GM13977 (cell line): ENCODE data around the gene LRRC37A2.
"Not testable (repeated sequence)": the region's sequence is repeated elsewhere in the genome, so short reads cannot be mapped to it uniquely, and the experiment has no call there.

Experiments used
- DNase-seq: peaks from one replicate; pipeline ENCODE4 v3.0.0; 2012; ENCODE audit warnings: low spot score
- in situ Hi-C: fragments of 300-500 bp; cut with MboI; formaldehyde crosslinking; loops from one replicate; pipeline ENCODE4 v1.12.0; 2022; ENCODE audit warnings: low sequenced_read_pairs, low pct_unique_long_range_greater_than_20kb, mixed read lengths, inconsistent platforms; ENCODE audit not compliant: unreplicated experiment

LRRC37A2 gene

DNA sequence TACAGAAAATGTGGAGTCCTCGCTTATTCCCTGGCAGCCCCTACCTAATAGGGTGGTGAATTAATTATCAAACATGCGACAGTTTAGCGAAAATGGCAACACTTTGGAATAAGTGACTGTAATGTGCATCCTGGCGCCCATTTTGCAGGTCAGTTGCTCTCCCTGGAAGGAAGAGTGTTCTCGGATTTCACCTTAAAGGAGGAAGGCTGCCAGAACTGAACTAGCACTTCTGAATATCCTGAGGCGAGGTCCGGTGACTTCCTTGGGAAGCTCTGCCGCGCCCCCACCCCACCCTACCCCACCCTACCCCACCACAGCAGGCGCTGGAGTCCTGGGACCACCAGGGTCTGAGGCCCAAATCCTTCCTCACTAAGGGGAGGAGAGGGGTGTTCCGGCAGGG lies at the start of gene LRRC37A2:
Gene LRRC37A2, plus strand, starts transcription at position 301 of the 400 bp plus-strand sequence. CDS start 245 bp downstream, outside the sequence.
- DNase-seq, in situ Hi-C loops: not testable (repeated sequence)

DNA sequence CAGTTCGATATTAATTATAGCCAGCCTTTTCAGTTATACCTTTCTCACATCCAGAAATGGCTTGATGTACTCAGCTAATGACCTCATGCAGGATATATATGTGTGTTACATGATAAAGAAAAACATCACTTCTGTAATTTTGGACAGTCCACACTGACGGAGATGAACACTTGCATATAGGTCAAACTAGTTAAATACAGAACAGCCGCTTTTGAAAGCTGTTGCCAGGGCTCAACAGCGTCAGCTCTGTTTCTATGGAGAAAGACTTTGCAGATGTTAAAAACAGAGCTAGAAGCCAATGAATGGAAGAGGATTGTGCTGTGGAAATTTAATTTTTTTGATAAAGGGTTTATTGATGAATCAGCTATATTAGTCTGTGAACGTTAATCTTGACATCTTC lies 44.6 kb upstream of the LRRC37A2 start:
- DNase-seq, in situ Hi-C loops: not testable (repeated sequence)

DNA sequence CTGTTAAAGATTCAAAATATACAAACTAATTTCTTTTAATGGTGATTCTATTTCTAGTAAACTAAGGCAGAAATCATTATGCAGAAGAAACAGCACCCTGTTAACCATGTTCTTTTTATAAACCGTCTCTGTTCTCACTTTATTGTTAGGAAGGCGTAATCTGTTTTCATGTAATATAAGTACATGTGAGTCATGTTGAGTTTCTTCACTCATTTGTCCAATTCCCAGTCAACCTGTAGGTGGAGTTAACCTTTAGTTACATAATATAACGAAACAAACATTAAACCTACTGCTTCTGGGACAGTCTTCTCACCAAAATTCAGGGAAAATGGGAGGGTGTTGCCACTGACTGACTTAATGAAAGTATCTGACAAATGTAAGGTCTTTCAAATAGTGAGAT lies 37.8 kb upstream of the LRRC37A2 start:
- in situ Hi-C loops: not testable (repeated sequence)

DNA sequence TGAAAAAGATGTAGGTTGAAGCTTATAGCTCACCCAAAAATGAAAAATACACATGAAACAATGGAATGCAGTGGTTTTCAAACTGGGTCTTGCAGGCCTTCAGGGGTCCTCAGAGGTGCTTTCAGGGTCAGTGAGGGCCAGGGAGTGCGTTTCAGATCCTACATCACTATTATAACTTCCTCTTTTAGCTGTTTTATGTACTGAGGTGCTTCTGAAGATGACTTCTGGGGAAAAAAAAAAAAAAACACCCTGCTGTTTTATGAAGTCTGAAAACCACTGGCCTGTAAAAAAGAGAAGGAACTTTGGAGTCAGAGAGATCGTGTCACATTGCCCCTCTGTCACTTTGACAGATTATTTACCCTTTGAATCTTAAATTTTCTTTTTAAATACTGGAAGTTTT lies 36.7 kb upstream of the LRRC37A2 start:
- DNase-seq, in situ Hi-C loops: not testable (repeated sequence)

More for the DNA sequence above, 37.8 kb upstream of the LRRC37A2 start:
- DNase-seq: not testable (repeated sequence)

DNA sequence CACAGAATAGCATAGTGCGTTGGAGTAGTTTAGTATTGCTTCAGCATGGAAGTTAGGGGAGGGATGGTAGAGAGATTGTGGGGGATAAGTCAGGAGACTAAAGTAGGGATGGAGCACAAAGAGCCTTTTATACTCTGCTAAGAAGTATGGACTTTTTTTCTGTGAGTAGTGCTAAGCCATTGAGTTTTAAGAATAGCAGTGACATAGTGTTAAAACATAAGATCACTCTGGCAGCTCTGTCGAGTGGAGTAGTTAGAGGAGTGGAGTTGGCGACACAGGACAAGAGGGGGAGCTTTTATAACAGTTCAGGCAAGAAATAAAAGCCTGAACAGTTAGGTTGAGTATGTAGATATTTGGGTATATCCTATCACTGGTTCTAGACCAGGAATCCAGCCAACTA lies 33.4 kb upstream of the LRRC37A2 start:
- in situ Hi-C loops, DNase-seq: not testable (repeated sequence)

DNA sequence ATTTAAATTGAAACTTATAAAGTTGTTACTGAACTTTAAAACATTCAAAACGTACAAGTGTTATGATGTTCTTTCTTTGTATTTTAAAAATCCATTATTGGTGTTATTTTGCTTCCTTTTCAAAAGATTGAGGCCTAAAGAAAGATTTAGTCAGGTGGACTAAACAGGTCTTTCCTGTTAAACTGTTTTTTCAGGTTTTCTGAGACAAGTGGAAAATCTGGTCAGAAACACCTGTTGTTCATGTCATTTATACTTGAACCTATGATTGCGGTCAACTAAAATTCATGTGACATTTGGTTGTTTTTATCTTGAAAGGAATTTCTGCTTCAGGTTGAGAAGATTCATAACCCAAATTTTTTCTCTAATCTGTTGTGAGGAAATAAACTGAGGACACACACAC lies 31.0 kb upstream of the LRRC37A2 start:
- DNase-seq, in situ Hi-C loops: not testable (repeated sequence)

DNA sequence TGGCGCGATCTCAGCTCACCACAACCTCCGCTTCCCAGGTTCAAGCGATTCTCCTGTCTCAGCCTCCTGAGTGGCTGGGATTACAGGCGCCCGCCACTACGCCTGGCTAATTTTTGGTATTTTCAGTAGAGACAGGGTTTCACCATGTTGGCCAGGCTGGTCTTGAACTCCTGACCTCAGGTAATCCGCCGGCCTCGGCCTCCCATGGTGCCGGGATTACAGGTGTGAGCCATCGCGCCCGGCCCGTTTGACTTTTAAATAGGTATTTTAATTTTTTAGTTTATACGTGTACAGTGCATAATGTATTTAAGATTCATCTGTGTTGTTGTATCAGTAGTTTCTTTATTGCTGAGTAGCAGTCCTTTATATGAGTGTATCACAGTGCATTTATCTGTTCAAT lies 20.2 kb upstream of the LRRC37A2 start:
- DNase-seq, in situ Hi-C loops: not testable (repeated sequence)

DNA sequence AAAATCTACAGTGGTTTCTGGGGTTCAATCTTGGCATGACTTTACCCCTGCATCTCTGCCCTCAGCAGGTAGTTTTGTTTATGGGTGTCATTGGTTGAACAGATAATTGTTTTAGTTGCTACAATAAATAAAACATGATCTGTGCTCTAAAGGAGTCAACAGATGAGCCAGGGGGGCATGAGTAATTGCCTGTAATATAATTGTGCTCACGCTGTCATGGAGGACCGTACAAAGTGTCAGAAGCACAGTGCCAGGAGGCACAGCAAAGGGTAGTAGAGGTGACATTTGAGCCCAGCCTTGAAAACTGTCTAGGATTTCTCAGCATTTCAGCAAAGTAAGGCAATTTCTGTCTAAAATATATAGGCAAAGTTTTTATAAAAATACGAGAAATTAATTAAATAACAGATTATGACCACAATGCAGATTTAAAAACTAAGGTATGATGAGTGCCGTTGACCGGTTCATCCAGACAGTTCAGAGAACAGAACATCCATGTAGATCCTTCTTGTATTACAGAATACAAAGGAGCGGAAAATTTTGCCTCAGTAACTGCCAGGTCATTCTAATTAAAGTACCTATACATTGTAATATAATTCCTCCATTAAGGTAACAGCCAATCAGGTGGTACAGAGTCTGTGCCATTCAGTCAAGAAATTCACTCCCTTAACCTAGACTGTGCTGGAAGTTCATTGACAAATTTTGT lies 12.7 kb upstream of the LRRC37A2 start:
- in situ Hi-C loops, DNase-seq: not testable (repeated sequence)

DNA sequence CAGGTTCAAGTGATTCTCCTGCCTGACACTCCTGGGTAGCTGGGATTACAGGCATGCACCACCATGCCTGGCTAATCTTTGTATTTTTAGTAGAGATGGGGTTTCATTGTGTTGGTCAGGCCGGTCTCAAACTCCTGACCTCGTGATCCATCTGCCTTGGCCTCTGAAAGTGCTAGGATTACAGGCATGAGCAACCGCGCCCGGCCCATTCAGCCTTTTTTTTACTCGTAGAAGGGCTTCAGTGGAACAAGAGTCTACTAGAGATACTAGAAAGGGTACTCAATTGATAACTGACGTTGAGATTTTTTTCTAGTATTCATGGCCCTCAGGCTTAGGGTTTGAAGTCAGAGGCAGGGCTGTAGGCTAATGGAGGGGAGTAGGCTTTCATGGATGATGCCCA lies 6.4 kb upstream of the LRRC37A2 start:
- DNase-seq, in situ Hi-C loops: not testable (repeated sequence)

DNA sequence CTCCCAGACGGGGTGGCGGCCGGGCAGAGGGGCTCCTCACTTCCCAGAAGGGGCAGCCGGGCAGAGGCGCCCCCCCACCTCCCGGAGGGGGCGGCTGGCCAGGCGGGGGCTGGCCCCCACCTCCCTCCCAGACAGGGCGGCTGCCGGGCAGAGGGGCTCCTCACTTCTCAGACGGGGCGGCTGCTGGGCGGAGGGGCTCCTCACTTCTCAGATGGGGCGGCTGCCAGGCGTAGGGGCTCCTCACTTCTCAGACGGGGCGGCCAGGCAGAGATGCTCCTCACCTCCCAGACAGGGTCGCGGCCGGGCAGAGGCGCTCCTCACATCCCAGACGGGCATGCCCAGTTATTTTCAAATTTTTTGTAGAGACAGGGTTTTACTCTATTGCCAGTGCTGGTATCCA lies 22.4 kb downstream of the LRRC37A2 start:
- DNase-seq, in situ Hi-C loops: not testable (repeated sequence)

DNA sequence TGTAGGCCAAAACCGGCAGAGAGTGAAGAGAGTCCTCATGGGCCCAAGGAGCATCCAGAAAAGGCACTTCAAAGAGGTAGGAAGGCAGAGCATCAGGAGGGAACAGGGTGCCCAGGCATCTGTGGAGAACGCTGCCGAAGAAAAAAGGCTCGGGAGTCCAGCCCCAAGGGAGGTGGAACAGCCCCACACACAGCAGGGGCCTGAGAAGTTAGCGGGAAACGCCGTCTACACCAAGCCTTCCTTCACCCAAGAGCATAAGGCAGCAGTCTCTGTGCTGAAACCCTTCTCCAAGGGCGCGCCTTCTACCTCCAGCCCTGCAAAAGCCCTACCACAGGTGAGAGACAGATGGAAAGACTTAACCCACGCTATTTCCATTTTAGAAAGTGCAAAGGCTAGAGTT lies 36.3 kb downstream of the LRRC37A2 start:
- in situ Hi-C loops, DNase-seq: not testable (repeated sequence)

DNA sequence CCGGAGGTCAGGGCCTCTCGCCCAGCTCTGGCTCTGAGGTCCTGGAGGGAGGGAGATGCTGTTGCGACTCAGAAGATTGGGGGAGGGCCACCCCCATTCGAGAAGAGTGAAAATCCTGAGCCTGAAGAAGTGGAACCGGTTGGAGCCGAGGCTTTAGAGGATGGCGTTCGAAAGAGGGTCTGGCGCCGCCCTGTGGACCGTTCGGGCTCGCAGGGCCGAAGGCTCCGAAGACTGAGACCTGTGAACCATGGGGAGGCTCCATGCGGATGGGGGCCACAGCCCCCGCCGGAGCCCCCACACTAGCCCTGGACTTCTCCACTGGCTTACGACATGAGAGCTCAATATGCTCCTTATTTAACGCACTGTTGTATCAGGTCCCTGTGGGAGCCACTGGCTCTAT lies 46.9 kb downstream of the LRRC37A2 start:
- in situ Hi-C loops, DNase-seq: not testable (repeated sequence)

DNA sequence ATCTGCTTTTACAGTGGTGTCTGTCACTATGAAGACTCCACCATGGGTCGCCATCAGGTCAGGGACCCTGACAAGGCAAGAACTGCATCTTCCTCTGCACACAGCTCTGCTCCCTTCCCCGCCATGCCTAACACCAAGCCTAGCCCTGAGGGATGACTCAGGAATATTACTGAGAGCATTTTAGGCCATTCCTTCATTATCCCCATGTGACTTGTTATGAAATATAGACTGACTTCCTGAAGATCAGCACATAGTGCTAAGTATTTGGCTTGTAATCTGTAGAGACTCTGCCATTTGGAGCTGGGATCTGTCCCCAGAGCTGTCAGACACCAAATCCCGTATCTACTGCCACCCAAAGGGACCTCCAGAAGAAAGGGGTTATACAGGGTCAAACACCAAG lies 47.8 kb downstream of the LRRC37A2 start:
- in situ Hi-C loops, DNase-seq: not testable (repeated sequence)

DNA sequence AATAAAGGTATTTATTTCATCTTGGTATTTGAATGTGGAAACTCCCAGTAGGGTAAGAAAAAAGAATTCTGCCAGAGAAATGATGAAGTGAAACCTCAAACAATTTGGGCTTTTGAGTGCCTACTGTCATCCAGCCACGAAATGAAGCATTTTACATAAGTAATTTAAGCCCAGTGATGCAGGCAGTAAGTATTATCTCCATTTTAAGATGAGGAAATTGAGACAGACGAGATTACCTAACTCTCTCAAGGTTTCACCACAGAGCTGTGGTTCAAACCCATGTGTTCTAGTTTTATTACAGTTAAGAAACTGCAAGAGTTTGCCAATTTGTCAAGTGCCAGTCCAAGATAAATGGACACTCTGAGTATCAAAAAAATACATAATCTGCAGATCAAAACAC lies 54.0 kb downstream of the LRRC37A2 start:
- DNase-seq, in situ Hi-C loops: not testable (repeated sequence)

DNA sequence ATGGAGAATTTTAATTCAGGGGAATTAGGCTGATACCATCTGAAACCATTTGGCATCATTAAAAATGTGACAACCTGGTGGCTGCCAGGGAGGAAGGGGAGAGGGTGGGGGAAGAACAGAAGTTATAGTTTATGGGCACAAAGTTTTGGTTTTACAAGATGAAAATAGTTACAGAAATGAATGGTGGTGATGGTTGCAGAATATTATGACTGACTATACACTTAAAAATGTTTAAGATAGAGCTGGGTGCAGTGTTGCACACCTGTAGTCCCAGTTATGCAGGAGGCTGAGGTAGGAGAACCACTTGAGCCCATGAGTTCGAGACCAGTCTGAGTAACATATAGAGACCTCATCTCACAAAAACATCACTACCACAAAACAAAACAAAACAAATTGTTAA lies 54.7 kb downstream of the LRRC37A2 start:
- in situ Hi-C loops, DNase-seq: not testable (repeated sequence)

DNA sequence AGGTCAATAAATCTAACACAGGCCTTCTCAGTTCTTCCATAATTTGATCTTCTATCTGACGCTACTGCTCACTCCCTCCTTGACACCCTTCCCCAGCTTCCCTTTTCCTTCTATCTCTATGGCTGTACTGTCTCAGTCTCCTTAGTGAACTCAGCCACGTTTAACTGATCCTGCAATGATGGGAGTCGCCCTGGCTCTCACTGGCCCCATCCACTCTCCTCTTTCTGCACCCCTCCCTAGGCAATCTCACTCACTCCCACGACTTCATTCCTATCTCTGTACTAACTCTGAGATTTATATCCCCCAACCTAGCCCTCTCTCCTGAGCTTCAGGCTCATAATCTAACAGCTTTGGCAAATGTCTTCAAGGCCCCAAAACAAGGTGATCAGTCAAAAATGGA lies 59.5 kb downstream of the LRRC37A2 start:
- in situ Hi-C loops: not testable (repeated sequence)

DNA sequence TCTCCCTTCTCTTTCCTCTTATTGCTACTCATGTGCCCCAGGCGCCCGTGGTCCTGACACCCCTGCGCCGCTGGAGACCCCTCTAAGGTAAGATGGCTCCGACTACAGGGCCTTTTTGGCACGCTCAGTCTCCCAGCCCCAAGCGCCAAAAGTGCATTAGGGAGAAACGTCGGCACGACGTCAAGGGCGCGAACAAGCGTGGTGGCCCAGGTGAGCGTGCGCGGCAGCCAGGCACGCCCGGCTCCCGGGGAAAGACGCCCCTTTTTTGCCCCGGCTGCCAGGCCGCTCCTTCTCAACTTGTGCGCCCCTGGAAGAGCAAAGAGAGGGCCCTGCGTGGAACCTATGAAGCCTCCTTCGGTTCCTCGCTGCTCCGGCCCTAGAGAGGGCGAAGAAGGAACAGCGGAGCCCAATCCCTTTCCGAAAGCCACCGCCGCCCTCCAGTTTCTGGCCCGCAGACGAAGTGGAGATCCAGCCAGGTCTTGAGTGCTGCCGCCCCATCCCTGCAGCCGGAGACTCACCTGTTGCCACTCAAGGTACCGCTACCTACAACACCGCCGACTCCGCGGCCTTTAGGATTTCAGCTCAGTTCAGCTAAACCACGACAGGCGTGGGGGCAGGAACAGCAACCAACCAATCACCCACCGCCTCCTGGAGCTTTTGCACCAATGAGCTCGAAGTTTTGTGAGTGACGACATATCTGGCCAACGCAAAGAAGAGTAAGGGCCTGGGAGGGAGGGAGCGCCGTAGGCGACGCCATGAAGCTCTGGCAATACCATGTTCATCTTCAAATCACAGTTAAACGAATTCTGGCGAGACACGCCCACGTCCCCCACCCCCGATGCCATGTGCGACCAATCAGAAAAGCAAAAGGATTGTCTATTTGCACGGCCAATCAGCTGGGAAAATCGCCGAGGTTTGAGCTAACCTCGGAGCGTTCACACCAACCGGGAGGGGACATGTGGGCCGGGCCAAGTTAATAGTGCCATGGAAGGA lies 67.1 kb downstream of the LRRC37A2 start, which contains the start of gene ARL17A:
Gene ARL17A, minus strand, starts transcription at position 609 of the 993 bp plus-strand sequence. CDS start 3,369 bp downstream, outside the sequence.
- DNase-seq, in situ Hi-C loops: not testable (repeated sequence)

More for the DNA sequence above, 59.5 kb downstream of the LRRC37A2 start:
- not testable (repeated sequence) for DNase-seq

DNA sequence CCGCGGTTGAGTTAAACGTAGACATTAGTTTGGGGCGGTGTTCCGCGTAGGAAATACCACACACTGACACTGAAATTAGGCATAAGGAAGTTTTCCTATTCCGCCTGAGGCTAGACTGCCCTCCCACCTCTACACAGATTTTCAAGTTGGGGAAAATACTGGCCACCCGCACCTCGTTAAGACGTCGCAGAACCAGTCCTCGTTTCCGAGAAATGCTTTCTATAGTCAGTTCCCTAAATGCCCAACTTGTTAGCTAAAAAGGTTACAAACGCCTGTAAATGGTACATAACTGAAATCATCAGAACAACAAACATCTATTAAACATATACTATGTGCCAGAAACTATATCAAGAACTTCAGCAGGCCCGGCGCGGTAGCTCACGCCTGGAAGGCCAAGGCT lies 67.8 kb downstream of the LRRC37A2 start:
- DNase-seq, in situ Hi-C loops: not testable (repeated sequence)
